Keratinocyte (primary cell): ENCODE data around the gene DRG1. TPM values are rescaled to one million over a fixed set of nuclear protein-coding genes. Genes with fewer than 3 reads are reported as not detected.
"Not testable (repeated sequence)": the region's sequence is repeated elsewhere in the genome, so short reads cannot be mapped to it uniquely, and the experiment has no call there.

Source experiments
- DNase-seq: peaks from one replicate; pipeline ENCODE4 v3.0.0-alpha.2; 2011; ENCODE audit warnings: low read depth, missing footprints, low spot score
- FAIRE-seq: peaks from 2 replicates; lab custom pipeline; 2011; peaks lifted over from hg19 to GRCh38; lab: Jason Lieb, UNC
- H2AFZ ChIP-seq: 2 replicates; pipeline ENCODE4 v1.6.0; 2012; ENCODE audit warnings: low read length, control low read depth, inconsistent platforms; ENCODE audit not compliant: control insufficient read depth
- H3K27ac ChIP-seq: 2 replicates; pipeline ENCODE4 v1.5.1; 2011; ENCODE audit warnings: low read length; ENCODE audit not compliant: control insufficient read depth, insufficient read depth
- H3K27me3 ChIP-seq: 3 replicates; pipeline ENCODE4 v1.6.0; 2011; ENCODE audit warnings: low read length; ENCODE audit not compliant: control insufficient read depth, insufficient read depth; ENCODE audit errors: extremely low read depth
- H3K36me3 ChIP-seq, 2 experiments: 2 replicates in 1 of 2; 3 replicates in 1 of 2; pipeline ENCODE4 v1.5.1; 2011; ENCODE audit warnings: low read length in 2 of 2, mild to moderate bottlenecking in 1 of 2; ENCODE audit not compliant: control insufficient read depth in 2 of 2, insufficient read depth in 2 of 2; ENCODE audit errors: extremely low read depth in 1 of 2
- H3K4me1 ChIP-seq: 3 replicates; pipeline ENCODE4 v1.5.1; 2011; ENCODE audit warnings: low read length; ENCODE audit not compliant: control insufficient read depth, insufficient read depth; ENCODE audit errors: extremely low read depth
- H3K4me2 ChIP-seq: 3 replicates; pipeline ENCODE4 v1.6.0; 2011; ENCODE audit warnings: low read depth, low read length; ENCODE audit not compliant: control insufficient read depth, insufficient read depth; ENCODE audit errors: extremely low read depth
- H3K4me3 ChIP-seq, 3 experiments: fragments of 200-600 bp in 1 of 3; sonication (generic) in 1 of 3; 2 replicates in 2 of 3; 3 replicates in 1 of 3; pipeline ENCODE4 v1.5.1; 2011 to 2016; ENCODE audit warnings: low read length in 3 of 3, mild to moderate bottlenecking in 3 of 3, control low read depth in 2 of 3, inconsistent platforms in 1 of 3, low read depth in 1 of 3, mixed read lengths in 1 of 3, mixed run types in 1 of 3, moderate library complexity in 1 of 3; ENCODE audit not compliant: control insufficient read depth in 2 of 3, insufficient read depth in 2 of 3; ENCODE audit errors: extremely low read depth in 1 of 3
- H3K79me2 ChIP-seq: 2 replicates; pipeline ENCODE4 v1.6.0; 2012; ENCODE audit warnings: low read length; ENCODE audit not compliant: control insufficient read depth, insufficient read depth
- H3K9ac ChIP-seq: 3 replicates; pipeline ENCODE4 v1.6.0; 2011; ENCODE audit warnings: low read length; ENCODE audit not compliant: control insufficient read depth, insufficient read depth; ENCODE audit errors: extremely low read depth
- H3K9me1 ChIP-seq: 3 replicates; pipeline ENCODE4 v1.6.0; 2011; ENCODE audit warnings: low read length; ENCODE audit not compliant: control insufficient read depth, insufficient read depth; ENCODE audit errors: extremely low read depth
- H3K9me3 ChIP-seq: 2 replicates; pipeline ENCODE4 v1.5.1; 2012; ENCODE audit warnings: low read depth, low read length; ENCODE audit not compliant: control insufficient read depth
- H4K20me1 ChIP-seq: 3 replicates; pipeline ENCODE4 v1.6.0; 2011; ENCODE audit warnings: low read length; ENCODE audit not compliant: control insufficient read depth, insufficient read depth; ENCODE audit errors: extremely low read depth
- EZH2 ChIP-seq: IDR thresholded peaks from one replicate; pipeline ENCODE4 v1.6.1; 2012; ENCODE audit warnings: inconsistent platforms, mild to moderate bottlenecking, low read length, moderate library complexity
- dilution Hi-C: fragments of 300-500 bp; cut with MboI; formaldehyde crosslinking; loops from one replicate; pipeline ENCODE4 v1.7.0; 2020; ENCODE audit warnings: low sequenced_read_pairs; ENCODE audit not compliant: extremely low pct_ligation_motif_present
- polyA plus RNA-seq, 5 experiments: library from polyadenylated mRNA; depleted of rRNA in 3 of 5; stranded (reverse) in 3 of 5; stranded (forward) in 1 of 5; unstranded in 1 of 5; fragments of >200 nt; gene quantifications; 1 replicate in 1 of 5; 2 replicates in 3 of 5; 3 replicates in 1 of 5; pipeline versions ENCODE4 v1.2.1 to v1.2.3, GENCODE V29; 2011 to 2012; ENCODE audit warnings: missing spikeins in 2 of 5, low read depth in 1 of 5, low replicate concordance in 1 of 5
- TF ChIP-seq, protein P1 (sequence below), 3 experiments: IDR thresholded peaks in 1 of 3; conservative IDR thresholded peaks in 1 of 3; optimal IDR thresholded peaks in 1 of 3; 2 replicates in 2 of 3; 3 replicates in 1 of 3; pipeline versions ENCODE3 to v1.5.1; 2011; ENCODE audit warnings: low read length in 3 of 3, mild to moderate bottlenecking in 3 of 3, moderate library complexity in 2 of 3, control low read depth in 1 of 3, inconsistent platforms in 1 of 3; ENCODE audit not compliant: insufficient read depth in 2 of 3; ENCODE audit errors: extremely low read depth in 1 of 3

The DRG1 gene
- polyA plus RNA-seq, 1 donor (not counting 4 experiments of a cell fraction or from before 2014, with no cell fraction given) = 87.4 TPM

DNA sequence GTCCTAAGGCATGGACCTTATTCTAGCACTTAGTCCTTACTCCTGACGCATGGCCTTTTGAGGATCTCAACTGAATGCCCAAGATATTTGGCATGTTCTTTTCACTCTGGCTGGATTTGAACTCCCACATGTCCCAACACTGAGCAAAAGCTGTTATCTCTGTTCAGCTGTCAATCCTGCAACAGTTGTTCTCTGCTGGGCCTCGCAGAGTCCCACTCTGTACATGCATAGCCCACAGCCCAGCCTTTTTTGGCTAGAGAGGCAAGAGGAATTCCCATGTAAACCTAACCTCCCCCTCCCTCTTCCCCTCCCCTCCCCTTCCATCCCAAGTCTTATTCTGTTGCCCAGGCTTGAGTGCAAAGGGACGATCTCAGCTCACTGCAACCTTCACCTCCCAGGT lies 21.8 kb upstream of the DRG1 start:
- H2AFZ ChIP-seq = no peak overlapping the region
- H4K20me1 ChIP-seq = no peaks in the 10 kb centered on the region
- no peaks in the 10 kb centered on the region for H3K27me3 ChIP-seq
- dilution Hi-C loops = no loop called here
- no peaks in the 10 kb centered on the region for H3K9me1 ChIP-seq
- no peaks in the 10 kb centered on the region for H3K79me2 ChIP-seq
- no peak overlapping the region for H3K4me3 ChIP-seq
- TF ChIP-seq EZH2 = no peak
- TF ChIP-seq, protein P1, sequence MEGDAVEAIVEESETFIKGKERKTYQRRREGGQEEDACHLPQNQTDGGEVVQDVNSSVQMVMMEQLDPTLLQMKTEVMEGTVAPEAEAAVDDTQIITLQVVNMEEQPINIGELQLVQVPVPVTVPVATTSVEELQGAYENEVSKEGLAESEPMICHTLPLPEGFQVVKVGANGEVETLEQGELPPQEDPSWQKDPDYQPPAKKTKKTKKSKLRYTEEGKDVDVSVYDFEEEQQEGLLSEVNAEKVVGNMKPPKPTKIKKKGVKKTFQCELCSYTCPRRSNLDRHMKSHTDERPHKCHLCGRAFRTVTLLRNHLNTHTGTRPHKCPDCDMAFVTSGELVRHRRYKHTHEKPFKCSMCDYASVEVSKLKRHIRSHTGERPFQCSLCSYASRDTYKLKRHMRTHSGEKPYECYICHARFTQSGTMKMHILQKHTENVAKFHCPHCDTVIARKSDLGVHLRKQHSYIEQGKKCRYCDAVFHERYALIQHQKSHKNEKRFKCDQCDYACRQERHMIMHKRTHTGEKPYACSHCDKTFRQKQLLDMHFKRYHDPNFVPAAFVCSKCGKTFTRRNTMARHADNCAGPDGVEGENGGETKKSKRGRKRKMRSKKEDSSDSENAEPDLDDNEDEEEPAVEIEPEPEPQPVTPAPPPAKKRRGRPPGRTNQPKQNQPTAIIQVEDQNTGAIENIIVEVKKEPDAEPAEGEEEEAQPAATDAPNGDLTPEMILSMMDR (optimal IDR thresholded peaks at IDR 0.05 in 1 of 3, IDR thresholded peaks at IDR 0.05 in 1 of 3, conservative IDR thresholded peaks at IDR 0.05 in 1 of 3; ENCODE audit: extremely low read depth in 1 of 3, insufficient read depth in 2 of 3, low read length in 3 of 3) = no peak
- H3K4me2 ChIP-seq = no peak overlapping the region
- H3K9ac ChIP-seq = no peak overlapping the region
- no peaks in the 10 kb centered on the region for H3K36me3 ChIP-seq
- no peaks in the 10 kb centered on the region for H3K9me3 ChIP-seq
- DNase-seq (no peak), FAIRE-seq (no peak)
- H3K4me1 ChIP-seq = no peaks in the 10 kb centered on the region
- H3K27ac ChIP-seq = no peak overlapping the region

DNA sequence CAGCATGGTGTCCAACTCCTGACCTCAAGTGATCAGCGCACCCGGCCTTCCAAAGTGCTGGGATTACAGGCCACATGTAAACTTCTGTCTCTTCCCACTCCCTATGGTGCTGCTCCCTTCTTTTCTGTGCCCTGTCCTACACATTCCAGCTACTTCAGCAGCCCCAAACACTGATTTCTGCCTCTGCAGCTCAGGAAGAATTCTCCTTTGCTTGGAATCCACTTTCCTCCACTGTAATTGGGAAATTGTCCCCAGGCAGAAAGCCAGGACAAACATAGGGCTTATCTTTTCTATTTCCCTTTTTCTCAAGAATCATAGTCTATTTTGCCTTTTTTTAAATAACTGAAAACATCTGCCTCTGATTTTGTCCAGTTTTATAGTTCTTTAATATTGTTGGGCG lies 21.3 kb upstream of the DRG1 start:
- TF ChIP-seq, protein P1 (optimal IDR thresholded peaks at IDR 0.05 in 1 of 3, IDR thresholded peaks at IDR 0.05 in 1 of 3, conservative IDR thresholded peaks at IDR 0.05 in 1 of 3; ENCODE audit: extremely low read depth in 1 of 3, insufficient read depth in 2 of 3, low read length in 3 of 3) = no peak
- TF ChIP-seq EZH2 = no peak
- H3K27me3 ChIP-seq = no peaks in the 10 kb centered on the region
- H3K9me3 ChIP-seq = no peaks in the 10 kb centered on the region
- no peak overlapping the region for H3K27ac ChIP-seq
- DNase-seq = no peak
- no peak overlapping the region for H3K4me2 ChIP-seq
- no peaks in the 10 kb centered on the region for H3K9me1 ChIP-seq
- H3K79me2 ChIP-seq = no peaks in the 10 kb centered on the region
- no peaks in the 10 kb centered on the region for H4K20me1 ChIP-seq
- H3K36me3 ChIP-seq = no peaks in the 10 kb centered on the region
- no peak overlapping the region for H3K9ac ChIP-seq
- no peaks in the 10 kb centered on the region for H3K4me1 ChIP-seq
- H2AFZ ChIP-seq = no peak overlapping the region
- H3K4me3 ChIP-seq = no peak overlapping the region
- FAIRE-seq = no peak
- dilution Hi-C loops = no loop called here

DNA sequence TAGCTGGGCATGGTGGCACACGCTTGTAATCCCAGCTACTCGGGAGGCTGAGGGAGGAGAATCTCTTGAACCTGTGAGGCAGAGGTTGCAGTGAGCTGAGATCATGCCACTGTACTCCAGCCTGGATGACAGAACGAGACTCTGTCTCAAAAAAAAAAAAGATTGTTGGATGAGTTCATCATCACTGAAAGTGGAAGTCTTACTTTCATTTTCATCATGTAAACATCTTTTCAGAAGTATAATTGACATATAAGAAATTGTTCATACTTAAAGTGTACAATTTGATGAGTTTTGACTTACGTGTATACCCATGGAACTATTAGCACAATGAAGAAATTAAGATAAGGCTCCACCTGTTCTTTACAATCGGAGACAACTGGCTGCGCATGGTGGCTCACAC lies 20.8 kb upstream of the DRG1 start:
- DNase-seq, H3K36me3 ChIP-seq, H3K27ac ChIP-seq, H3K27me3 ChIP-seq, H4K20me1 ChIP-seq, H3K4me2 ChIP-seq, H3K4me3 ChIP-seq, H2AFZ ChIP-seq, H3K4me1 ChIP-seq, H3K9ac ChIP-seq, dilution Hi-C loops, H3K9me3 ChIP-seq, H3K9me1 ChIP-seq, H3K79me2 ChIP-seq, FAIRE-seq: not testable (repeated sequence)
